ENCODE results near the gene USP9Y. TPM values are rescaled to one million over a fixed set of nuclear protein-coding genes. Genes with fewer than 3 reads are reported as not detected.

The USP9Y gene
- total RNA-seq, 2 experiments from 2014 or later: 12.4 to 15.6 TPM

DNA sequence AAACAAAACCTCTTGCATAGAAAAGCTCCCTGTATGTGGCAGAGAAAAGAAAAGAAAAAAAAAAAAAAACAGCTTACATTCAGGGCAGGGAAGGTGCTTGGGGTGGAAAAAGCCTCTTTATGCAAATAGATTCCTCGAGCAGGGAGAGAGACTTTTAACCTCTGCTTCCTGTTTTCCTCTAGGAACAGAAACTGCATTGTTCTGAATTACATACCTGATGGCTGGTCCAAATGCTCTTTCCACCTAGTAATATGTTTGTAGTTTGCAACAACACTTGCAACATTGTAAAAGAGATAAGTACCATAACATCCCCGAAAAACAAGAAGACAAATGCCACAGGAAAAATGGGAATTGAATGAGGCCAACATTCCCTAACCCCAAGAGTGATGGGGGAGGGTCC, 944 bp upstream of the USP9Y start:
- no peaks in the 10 kb centered on the region for H3K79me2 ChIP-seq (ENCODE audit: insufficient read depth, low read depth, low read length)
- peaks cover 28% of the 10 kb centered on the region for H3K36me3 ChIP-seq (ENCODE audit: insufficient read depth, low read length)
- no peaks in the 10 kb centered on the region for H4K20me1 ChIP-seq (ENCODE audit: insufficient read depth, low read length)
- TF ChIP-seq CTCF (conservative IDR thresholded peaks at IDR 0.05; ENCODE audit: low read length) (no peak), EZH2phosphoT487 (IDR thresholded peaks at IDR 0.05; ENCODE audit: borderline replicate concordance, low read depth, low read length) (no peak)
- no peaks in the 10 kb centered on the region for H3K4me1 ChIP-seq (ENCODE audit: insufficient read depth, low read length, poor library complexity, severe bottlenecking)
- H3K27ac ChIP-seq (ENCODE audit: low read depth, low read length, poor library complexity, severe bottlenecking): no peak overlapping the region
- no peaks in the 10 kb centered on the region for H3K9me2 ChIP-seq (ENCODE audit: insufficient read depth, low read length)
- no peak for DNase-seq (ENCODE audit: low spot score)
- H3K4me2 ChIP-seq (ENCODE audit: low read length): no peak overlapping the region
- ChIA-PET POLR2A (interaction anchor here (0.6 kb wide), 1 partner anchor 665 kb away, joined by 4 read pairs; no protein-coding TSS in a partner anchor), CTCF (ENCODE audit: unreplicated experiment) (no interaction called here)
- H3K4me3 ChIP-seq (ENCODE audit: low read depth, low read length, poor library complexity, severe bottlenecking): no peak overlapping the region
- no TSS peak for BruUV-seq (replicated peaks)
- intact Hi-C loops (cut with micrococcal nuclease; ENCODE audit: unreplicated experiment): no loop called here
- H2AFZ ChIP-seq (ENCODE audit: low read length): no peak overlapping the region
- H3K9me3 ChIP-seq (ENCODE audit: low read length): no peaks in the 10 kb centered on the region

DNA sequence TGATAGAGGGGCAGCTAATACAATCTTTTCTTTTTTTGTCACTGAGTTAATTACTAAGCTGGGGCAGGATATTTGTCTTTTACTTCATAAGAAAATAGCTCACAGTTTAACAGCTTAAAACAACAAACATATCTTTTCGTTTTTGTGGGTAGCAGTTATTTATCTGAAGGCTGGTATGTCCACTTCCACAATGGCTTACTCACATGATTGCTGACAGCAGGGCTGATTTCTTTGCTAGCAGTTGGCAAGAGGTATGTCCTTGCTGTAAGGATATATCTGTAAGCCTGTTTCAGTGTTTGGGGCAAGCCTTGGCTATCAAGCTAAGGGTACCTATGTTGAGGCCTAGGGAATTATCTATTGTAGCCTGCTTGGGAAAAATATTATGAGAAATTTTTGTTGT, 1.1 kb downstream of the USP9Y start:
- H3K4me3 ChIP-seq (ENCODE audit: low read depth, low read length, poor library complexity, severe bottlenecking): no peak overlapping the region
- ChIA-PET CTCF (ENCODE audit: unreplicated experiment) (no interaction called here), POLR2A (interaction anchor here (0.6 kb wide), 1 partner anchor 462 kb away, joined by 3 read pairs; no protein-coding TSS in a partner anchor)
- BruUV-seq (replicated peaks): no TSS peak
- TF ChIP-seq CTCF (conservative IDR thresholded peaks at IDR 0.05; ENCODE audit: low read length): no peak
- no peak for TF ChIP-seq EZH2phosphoT487 (IDR thresholded peaks at IDR 0.05; ENCODE audit: borderline replicate concordance, low read depth, low read length)
- H3K36me3 ChIP-seq (ENCODE audit: insufficient read depth, low read length): peaks cover 28% of the 10 kb centered on the region
- no peak overlapping the region for H3K27ac ChIP-seq (ENCODE audit: low read depth, low read length, poor library complexity, severe bottlenecking)
- no peak overlapping the region for H2AFZ ChIP-seq (ENCODE audit: low read length)
- H3K9me3 ChIP-seq (ENCODE audit: low read length): no peaks in the 10 kb centered on the region
- H3K4me1 ChIP-seq (ENCODE audit: insufficient read depth, low read length, poor library complexity, severe bottlenecking): no peaks in the 10 kb centered on the region
- H3K4me2 ChIP-seq (ENCODE audit: low read length): no peak overlapping the region
- intact Hi-C loops (cut with micrococcal nuclease; ENCODE audit: unreplicated experiment): no loop called here
- H3K79me2 ChIP-seq (ENCODE audit: insufficient read depth, low read depth, low read length): no peaks in the 10 kb centered on the region
- H3K9me2 ChIP-seq (ENCODE audit: insufficient read depth, low read length): no peaks in the 10 kb centered on the region
- no peak for DNase-seq (ENCODE audit: low spot score)
- H4K20me1 ChIP-seq (ENCODE audit: insufficient read depth, low read length): no peaks in the 10 kb centered on the region

GRCh38 chrY:12710460-12710859, 9.4 kb downstream of the USP9Y start:
- Histone ChIP-seq H4K20me1 (ENCODE audit: insufficient read depth, low read length) (no peaks in the 10 kb centered on the region), H3K4me2 (ENCODE audit: low read length) (no peak overlapping the region), H3K4me3 (ENCODE audit: low read depth, low read length, poor library complexity, severe bottlenecking) (no peak overlapping the region), H3K27ac (ENCODE audit: low read depth, low read length, poor library complexity, severe bottlenecking) (no peak overlapping the region), H3K36me3 (ENCODE audit: insufficient read depth, low read length) (peaks cover 5% of the 10 kb centered on the region; the same call in 1 of the 2 replicates), H3K79me2 (ENCODE audit: insufficient read depth, low read depth, low read length) (no peaks in the 10 kb centered on the region), H2AFZ (ENCODE audit: low read length) (no peak overlapping the region), H3K4me1 (ENCODE audit: insufficient read depth, low read length, poor library complexity, severe bottlenecking) (no peaks in the 10 kb centered on the region), H3K9me3 (ENCODE audit: low read length) (no peaks in the 10 kb centered on the region), H3K9me2 (ENCODE audit: insufficient read depth, low read length) (no peaks in the 10 kb centered on the region)
- no peak for DNase-seq (ENCODE audit: low spot score)
- ChIA-PET POLR2A (interaction anchor here (0.9 kb wide), 2 partner anchors 11 to 49 kb away, joined by 3 read pairs; no protein-coding TSS in a partner anchor), CTCF (ENCODE audit: unreplicated experiment) (no interaction called here)
- intact Hi-C loops (cut with micrococcal nuclease; ENCODE audit: unreplicated experiment): no loop called here
- BruUV-seq (replicated peaks): no TSS peak
- TF ChIP-seq CTCF (conservative IDR thresholded peaks at IDR 0.05; ENCODE audit: low read length) (no peak), EZH2phosphoT487 (IDR thresholded peaks at IDR 0.05; ENCODE audit: borderline replicate concordance, low read depth, low read length) (no peak)

All from OCI-LY7 (cell line).